H1 (cell line): ENCODE results near the gene LRRC3C. TPM values are rescaled to one million over a fixed set of nuclear protein-coding genes. Genes with fewer than 3 reads are reported as not detected.

Experiments
- BACH1 ChIP-seq: IDR thresholded peaks from 2 replicates; pipeline ENCODE4 v1.6.1; 2012; ENCODE audit warnings: low read length, improper control_type of control experiment
- CBX5 ChIP-seq: fragments of 300-800, 300-1000 bp; sonication (generic); IDR thresholded peaks from 2 replicates; pipeline ENCODE4 v1.7.1; 2016; ENCODE audit warnings: antibody characterized with exemption, low read length, low read depth
- CREB1 ChIP-seq: IDR thresholded peaks from 2 replicates; pipeline ENCODE4 v1.6.1; 2012; ENCODE audit warnings: inconsistent platforms
- CTBP2 ChIP-seq: IDR thresholded peaks from 2 replicates; pipeline ENCODE4 v1.7.0; 2011; ENCODE audit warnings: borderline replicate concordance, mild to moderate bottlenecking, moderate library complexity, mixed read lengths, low read length; ENCODE audit not compliant: insufficient read depth, insufficient read length
- EGR1 ChIP-seq: IDR thresholded peaks from 2 replicates; pipeline ENCODE4 v1.6.1; 2011; ENCODE audit warnings: low read depth, low read length, borderline replicate concordance
- EZH2 ChIP-seq: fragments of 200-600 bp; sonication (generic); IDR thresholded peaks from 2 replicates; pipeline ENCODE4 v1.7.1; 2012; ENCODE audit warnings: low read depth, mild to moderate bottlenecking, moderate library complexity, low read length, inconsistent platforms; ENCODE audit not compliant: severe bottlenecking
- HDAC6 ChIP-seq: IDR thresholded peaks from one replicate; pipeline ENCODE4 v1.7.1; 2012; ENCODE audit warnings: low read depth, mild to moderate bottlenecking, inconsistent platforms, low read length, moderate library complexity
- MAFK ChIP-seq: IDR thresholded peaks from 2 replicates; pipeline ENCODE4 v1.6.1; 2012; ENCODE audit warnings: low read depth, mild to moderate bottlenecking, improper control_type of control experiment, low read length
- NRF1 ChIP-seq: IDR thresholded peaks from 2 replicates; pipeline ENCODE4 v1.6.1; 2011; ENCODE audit warnings: mild to moderate bottlenecking, low read depth, low read length, improper control_type of control experiment
- POLR2A ChIP-seq, 2 experiments: IDR thresholded peaks; 1 replicate in 1 of 2; 2 replicates in 1 of 2; pipeline ENCODE4 v1.6.1; 2011; ENCODE audit warnings: low read depth in 2 of 2, low read length in 2 of 2, mild to moderate bottlenecking in 2 of 2; ENCODE audit errors: control extremely low read depth in 1 of 2
- RBBP5 ChIP-seq: IDR thresholded peaks from 2 replicates; pipeline ENCODE4 v1.7.1; 2012; ENCODE audit warnings: low read depth, mild to moderate bottlenecking, inconsistent platforms, low read length, moderate library complexity, borderline replicate concordance
- RFX5 ChIP-seq: IDR thresholded peaks from 2 replicates; pipeline ENCODE4 v1.6.1; 2011; ENCODE audit warnings: low read depth, low read length, improper control_type of control experiment, borderline replicate concordance
- RXRA ChIP-seq: IDR thresholded peaks from 2 replicates; pipeline ENCODE4 v1.6.1; 2011; ENCODE audit warnings: low read depth, mild to moderate bottlenecking, low read length, moderate library complexity; ENCODE audit not compliant: insufficient read depth
- SIN3A ChIP-seq, 2 experiments: IDR thresholded peaks in 1 of 2; conservative IDR thresholded peaks in 1 of 2; 2 replicates each; pipeline ENCODE4 v1.6.1; 2011 to 2012; ENCODE audit warnings: low read length in 2 of 2, improper control_type of control experiment in 1 of 2, low read depth in 1 of 2, mild to moderate bottlenecking in 1 of 2
- SIRT6 ChIP-seq: IDR thresholded peaks from one replicate; pipeline ENCODE4 v1.7.1; 2012; ENCODE audit warnings: low read length, inconsistent platforms
- SP4 ChIP-seq: IDR thresholded peaks from 2 replicates; pipeline ENCODE4 v1.6.1; 2012; ENCODE audit warnings: low read length, inconsistent platforms
- SRF ChIP-seq: IDR thresholded peaks from 2 replicates; pipeline ENCODE4 v1.6.1; 2011; ENCODE audit warnings: mild to moderate bottlenecking, low read depth, low read length, moderate library complexity
- SUZ12 ChIP-seq: fragments of 200-600 bp; sonication (generic); IDR thresholded peaks from 2 replicates; pipeline ENCODE4 v1.6.1; 2012; ENCODE audit warnings: mild to moderate bottlenecking, inconsistent platforms, low read length, moderate library complexity, mixed read lengths
- YY1 ChIP-seq: IDR thresholded peaks from 2 replicates; pipeline ENCODE4 v1.6.1; 2011; ENCODE audit warnings: low read depth, mild to moderate bottlenecking, low read length
- polyA plus RNA-seq, 7 experiments: library from polyadenylated mRNA; depleted of rRNA in 3 of 7; stranded (reverse) in 5 of 7; unstranded in 2 of 7; fragments of >200 nt in 5 of 7; fragments of 200-250 nt in 2 of 7; gene quantifications; 1 replicate in 5 of 7; 2 replicates in 1 of 7; 4 replicates in 1 of 7; pipeline versions ENCODE4 v1.2.1 to v1.2.3, GENCODE V29; 2011 to 2013; ENCODE audit warnings: missing spikeins in 2 of 7, mixed read lengths in 2 of 7
- total RNA-seq: library from RNA; stranded (reverse); fragmentation: NEBNext Ultra II Directional; extraction: Animal tissue kit (Norgen Biotek cat#: 25700); gene quantifications from 2 replicates; pipeline ENCODE4 v1.2.1, GENCODE V29; 2021
- TF ChIP-seq, protein P1 (sequence below): IDR thresholded peaks from 2 replicates; pipeline ENCODE4 v1.6.1; 2012; ENCODE audit warnings: inconsistent platforms
- TF ChIP-seq, protein P2 (sequence below): IDR thresholded peaks from 2 replicates; pipeline ENCODE4 v1.6.1; 2011; ENCODE audit warnings: low read depth, mild to moderate bottlenecking, low read length; ENCODE audit not compliant: insufficient read depth
- TF ChIP-seq, protein P3 (sequence below): IDR thresholded peaks from 2 replicates; pipeline ENCODE4 v1.6.1; 2011; ENCODE audit warnings: low read length, improper control_type of control experiment

LRRC3C gene
- total and polyA plus RNA-seq, 2 of the 8 experiments (the other 6 are each of a cell fraction or from before 2014, with no cell fraction given): not detected

DNA sequence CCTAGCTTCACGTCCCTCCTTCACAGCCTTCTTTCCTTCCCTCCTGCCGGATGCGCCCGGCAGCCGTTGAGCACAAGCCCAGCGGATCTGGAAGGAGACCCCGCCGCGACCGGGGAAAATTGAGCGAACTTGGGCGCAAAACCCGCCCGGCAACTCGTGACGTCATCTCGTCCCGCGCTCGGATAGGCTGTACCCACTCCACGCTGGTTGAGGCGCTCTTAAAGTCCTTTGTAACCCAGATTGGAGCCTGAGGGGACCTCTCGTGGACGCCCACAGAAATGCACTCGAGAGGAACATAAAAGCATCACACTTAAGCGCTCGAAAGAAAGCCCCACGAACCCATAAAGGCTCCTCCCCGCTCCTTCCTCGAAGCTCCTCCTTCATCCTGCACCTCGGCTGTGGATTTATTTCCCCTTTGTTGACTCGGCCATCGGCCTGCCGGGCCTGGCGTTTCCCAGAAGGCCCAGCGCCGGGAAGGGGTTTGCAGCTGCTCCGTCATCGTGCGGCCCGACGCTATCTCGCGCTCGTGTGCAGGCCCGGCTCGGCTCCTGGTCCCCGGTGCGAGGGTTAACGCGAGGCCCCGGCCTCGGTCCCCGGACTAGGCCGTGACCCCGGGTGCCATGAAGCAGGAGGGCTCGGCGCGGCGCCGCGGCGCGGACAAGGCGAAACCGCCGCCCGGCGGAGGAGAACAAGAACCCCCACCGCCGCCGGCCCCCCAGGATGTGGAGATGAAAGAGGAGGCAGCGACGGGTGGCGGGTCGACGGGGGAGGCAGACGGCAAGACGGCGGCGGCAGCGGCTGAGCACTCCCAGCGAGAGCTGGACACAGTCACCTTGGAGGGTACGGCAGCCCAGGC lies 53.0 kb downstream of the LRRC3C start, which contains the start of gene PSMD3 (continued):
- TF ChIP-seq SRF (peak; percentile 99), RFX5 (peak; percentile 99), CBX5 (no peak), BACH1 (peak; percentile 92), EGR1 (peak; percentile 86), HDAC6 (no peak), RBBP5 (peak; percentile 98), NRF1 (no peak), SUZ12 (no peak; the same call in 1 of the 2 replicates), YY1 (peak; percentile 86), CREB1 (peak; percentile 95), SIN3A (conservative IDR thresholded peaks at IDR 0.05 in 1 of 2, IDR thresholded peaks at IDR 0.05 in 1 of 2; ENCODE audit: low read depth in 1 of 2, low read length in 2 of 2) (peak; percentile 61 to 98; a peak in 2 of 4 replicates), EZH2 (no peak), RXRA (no peak), CTBP2 (no peak), MAFK (peak; percentile 52; the same call in 1 of the 2 replicates), SP4 (no peak), POLR2A (IDR thresholded peaks at IDR 0.05; ENCODE audit: control extremely low read depth in 1 of 2, low read depth in 2 of 2, low read length in 2 of 2) (peak; percentile 45 to 92), SIRT6 (no peak)
- TF ChIP-seq, protein P1, sequence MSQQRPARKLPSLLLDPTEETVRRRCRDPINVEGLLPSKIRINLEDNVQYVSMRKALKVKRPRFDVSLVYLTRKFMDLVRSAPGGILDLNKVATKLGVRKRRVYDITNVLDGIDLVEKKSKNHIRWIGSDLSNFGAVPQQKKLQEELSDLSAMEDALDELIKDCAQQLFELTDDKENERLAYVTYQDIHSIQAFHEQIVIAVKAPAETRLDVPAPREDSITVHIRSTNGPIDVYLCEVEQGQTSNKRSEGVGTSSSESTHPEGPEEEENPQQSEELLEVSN: peak; percentile 82
- TF ChIP-seq, protein P2, sequence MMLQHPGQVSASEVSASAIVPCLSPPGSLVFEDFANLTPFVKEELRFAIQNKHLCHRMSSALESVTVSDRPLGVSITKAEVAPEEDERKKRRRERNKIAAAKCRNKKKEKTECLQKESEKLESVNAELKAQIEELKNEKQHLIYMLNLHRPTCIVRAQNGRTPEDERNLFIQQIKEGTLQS: no peak
- TF ChIP-seq, protein P3, sequence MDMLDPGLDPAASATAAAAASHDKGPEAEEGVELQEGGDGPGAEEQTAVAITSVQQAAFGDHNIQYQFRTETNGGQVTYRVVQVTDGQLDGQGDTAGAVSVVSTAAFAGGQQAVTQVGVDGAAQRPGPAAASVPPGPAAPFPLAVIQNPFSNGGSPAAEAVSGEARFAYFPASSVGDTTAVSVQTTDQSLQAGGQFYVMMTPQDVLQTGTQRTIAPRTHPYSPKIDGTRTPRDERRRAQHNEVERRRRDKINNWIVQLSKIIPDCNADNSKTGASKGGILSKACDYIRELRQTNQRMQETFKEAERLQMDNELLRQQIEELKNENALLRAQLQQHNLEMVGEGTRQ: no peak
